ENCODE results near the gene BAIAP2L2.

DNA sequence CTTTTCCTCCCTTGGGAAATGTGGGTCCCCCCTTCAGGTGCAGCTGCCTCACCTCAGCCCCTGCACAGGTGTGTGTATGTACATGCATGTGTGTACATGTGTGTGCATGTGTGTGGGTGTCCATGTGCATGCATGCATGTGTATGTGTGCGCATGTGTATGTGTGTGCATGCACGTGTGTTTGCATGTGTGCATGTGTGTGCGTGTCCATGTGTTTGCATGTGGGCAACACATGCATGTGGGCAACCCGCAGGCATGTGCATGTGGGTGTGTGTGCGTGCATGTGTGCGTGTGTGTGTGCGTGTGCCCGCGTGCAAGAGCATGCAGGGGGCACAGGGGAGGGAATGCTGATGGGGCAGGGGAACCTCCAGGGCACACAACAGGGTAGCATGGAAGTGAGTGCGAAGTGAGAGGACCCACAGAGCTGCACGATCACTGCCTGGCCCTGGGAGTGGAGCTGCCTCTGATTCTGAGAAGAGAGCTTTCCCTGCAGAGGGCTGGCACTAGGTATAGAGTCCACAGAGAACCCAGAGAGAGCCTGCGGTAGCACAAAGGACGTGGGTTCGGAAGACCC, 14.6 kb upstream of the BAIAP2L2 start:
- TF ChIP-seq, protein P1, sequence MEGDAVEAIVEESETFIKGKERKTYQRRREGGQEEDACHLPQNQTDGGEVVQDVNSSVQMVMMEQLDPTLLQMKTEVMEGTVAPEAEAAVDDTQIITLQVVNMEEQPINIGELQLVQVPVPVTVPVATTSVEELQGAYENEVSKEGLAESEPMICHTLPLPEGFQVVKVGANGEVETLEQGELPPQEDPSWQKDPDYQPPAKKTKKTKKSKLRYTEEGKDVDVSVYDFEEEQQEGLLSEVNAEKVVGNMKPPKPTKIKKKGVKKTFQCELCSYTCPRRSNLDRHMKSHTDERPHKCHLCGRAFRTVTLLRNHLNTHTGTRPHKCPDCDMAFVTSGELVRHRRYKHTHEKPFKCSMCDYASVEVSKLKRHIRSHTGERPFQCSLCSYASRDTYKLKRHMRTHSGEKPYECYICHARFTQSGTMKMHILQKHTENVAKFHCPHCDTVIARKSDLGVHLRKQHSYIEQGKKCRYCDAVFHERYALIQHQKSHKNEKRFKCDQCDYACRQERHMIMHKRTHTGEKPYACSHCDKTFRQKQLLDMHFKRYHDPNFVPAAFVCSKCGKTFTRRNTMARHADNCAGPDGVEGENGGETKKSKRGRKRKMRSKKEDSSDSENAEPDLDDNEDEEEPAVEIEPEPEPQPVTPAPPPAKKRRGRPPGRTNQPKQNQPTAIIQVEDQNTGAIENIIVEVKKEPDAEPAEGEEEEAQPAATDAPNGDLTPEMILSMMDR (IDR thresholded peaks at IDR 0.05): no peak
- TF ChIP-seq POLR2A (IDR thresholded peaks at IDR 0.05): no peak
